Globus pallidus (tissue), 1 donor: ENCODE results near the gene HEATR5B.
"Not testable (repeated sequence)": the region's sequence is repeated elsewhere in the genome, so short reads cannot be mapped to it uniquely, and the experiment has no call there.

ENCODE experiments used
- DNase-seq: peaks from one replicate; pipeline ENCODE4 v3.0.0-alpha.2; 2015; ENCODE audit warnings: low spot score

HEATR5B gene

DNA sequence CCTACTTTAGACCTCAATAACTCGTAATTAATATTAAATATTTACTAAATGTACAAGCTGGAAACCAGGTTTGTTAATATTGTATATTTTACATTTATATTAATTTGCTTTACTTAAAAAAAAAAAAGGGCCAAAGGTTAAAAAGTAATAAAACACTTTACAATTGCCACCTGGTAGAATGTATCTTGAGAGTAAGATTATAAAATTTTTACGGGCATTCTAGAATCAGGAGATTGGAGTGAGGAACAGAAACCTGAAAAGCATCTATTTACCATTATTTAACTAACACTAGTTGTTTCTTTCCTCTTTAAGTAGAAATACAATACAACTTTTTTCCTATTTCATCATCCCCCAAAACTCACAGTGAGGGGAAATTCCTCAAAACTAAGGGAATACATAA lies 102.3 kb downstream of the HEATR5B start:
- DNase-seq: no peak

DNA sequence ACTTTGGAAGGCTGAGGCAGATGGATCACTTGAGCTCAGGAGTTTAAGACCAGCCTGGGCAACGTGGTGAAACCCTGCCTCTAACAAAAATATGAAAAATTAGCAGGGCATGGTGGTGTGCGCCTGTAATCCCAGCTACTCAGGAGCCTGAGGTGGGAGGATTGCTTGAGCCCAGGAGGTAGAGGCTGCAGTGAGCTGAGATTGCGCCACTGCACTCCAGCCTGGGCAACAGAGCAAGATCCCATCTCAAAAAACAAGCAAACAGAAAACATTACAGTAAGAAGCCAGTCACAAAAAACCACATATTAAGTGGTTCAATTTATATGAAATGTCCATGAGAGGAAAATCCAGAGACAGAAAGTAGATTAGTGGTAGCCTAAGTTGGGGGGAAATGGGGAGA lies 105.2 kb downstream of the HEATR5B start:
- not testable (repeated sequence) for DNase-seq

DNA sequence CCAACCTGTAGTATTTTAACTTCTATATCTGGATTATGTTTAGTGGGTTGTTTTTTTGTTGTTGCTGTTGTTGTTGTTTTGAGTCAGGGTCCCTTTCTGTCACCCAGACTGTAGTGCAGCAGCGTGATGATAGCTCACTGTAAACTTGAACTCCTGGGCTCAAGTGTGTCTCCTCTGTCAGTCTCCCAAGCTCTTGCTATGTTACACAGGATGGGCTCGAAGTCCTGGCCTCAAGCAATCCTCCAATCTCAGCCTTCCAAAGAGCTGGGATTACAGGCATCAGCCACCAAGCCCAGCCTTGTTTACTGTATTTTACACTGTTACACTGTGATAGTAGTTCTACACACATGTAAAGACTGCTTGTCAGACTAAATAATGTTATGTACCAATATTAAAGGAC lies 108.1 kb downstream of the HEATR5B start:
- no peak for DNase-seq

DNA sequence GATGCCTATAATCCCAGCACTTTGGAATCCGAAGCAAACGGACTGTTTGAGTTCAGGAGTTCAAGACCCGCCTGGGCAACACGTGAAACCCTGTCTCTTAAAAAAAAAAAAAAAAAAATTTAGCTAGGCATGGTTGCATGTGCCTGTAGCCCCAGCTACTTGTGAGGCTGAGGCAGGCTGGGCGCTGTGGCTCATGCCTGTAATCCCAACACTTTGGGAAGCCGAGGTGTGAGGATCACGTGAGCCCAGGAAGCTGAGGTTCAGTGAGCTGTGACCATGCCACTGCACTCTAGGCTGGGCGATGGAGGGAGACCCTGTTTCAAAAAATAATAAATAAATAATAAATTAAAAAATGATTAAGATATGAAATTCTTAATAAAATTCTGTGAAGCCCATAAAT lies 108.9 kb downstream of the HEATR5B start:
- no peak for DNase-seq

DNA sequence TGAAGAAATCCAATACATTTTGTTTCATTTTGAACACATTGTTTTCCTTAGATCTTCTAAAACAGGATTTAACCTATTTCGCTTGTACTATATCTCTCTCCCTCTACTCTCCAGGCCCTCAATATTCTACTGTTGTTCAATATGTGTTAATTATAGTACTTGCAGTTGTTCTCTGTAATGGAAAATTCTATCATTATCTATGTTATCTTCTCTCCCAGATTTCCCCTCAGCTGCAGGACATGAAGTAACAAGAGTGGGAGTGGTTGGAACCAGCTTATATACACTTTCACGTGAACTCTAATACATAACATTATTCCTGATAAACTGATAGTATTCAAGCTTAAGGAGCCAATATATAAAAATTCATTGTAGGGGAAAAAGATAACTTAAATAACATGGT lies 110.9 kb downstream of the HEATR5B start:
- DNase-seq: no peak

DNA sequence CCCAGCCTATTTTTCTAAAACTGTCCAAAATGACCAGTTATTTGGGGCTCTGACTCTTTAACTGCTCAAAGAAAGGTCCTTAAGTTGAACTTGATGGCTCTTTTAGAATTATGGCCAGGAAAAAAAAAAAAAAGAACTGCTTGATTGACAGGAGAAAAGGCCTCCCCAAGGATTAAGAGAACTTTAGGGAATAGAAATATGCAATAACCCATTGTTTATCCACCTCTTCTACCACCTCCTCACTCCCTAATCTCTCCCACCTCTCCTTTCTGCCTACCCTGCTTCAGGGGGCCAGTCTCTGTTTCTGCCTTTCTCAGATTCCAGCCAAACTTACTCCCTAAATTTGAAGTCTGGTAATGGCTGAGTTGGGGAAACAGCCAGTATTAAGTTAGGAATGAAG lies 112.2 kb downstream of the HEATR5B start:
- DNase-seq: no peak

DNA sequence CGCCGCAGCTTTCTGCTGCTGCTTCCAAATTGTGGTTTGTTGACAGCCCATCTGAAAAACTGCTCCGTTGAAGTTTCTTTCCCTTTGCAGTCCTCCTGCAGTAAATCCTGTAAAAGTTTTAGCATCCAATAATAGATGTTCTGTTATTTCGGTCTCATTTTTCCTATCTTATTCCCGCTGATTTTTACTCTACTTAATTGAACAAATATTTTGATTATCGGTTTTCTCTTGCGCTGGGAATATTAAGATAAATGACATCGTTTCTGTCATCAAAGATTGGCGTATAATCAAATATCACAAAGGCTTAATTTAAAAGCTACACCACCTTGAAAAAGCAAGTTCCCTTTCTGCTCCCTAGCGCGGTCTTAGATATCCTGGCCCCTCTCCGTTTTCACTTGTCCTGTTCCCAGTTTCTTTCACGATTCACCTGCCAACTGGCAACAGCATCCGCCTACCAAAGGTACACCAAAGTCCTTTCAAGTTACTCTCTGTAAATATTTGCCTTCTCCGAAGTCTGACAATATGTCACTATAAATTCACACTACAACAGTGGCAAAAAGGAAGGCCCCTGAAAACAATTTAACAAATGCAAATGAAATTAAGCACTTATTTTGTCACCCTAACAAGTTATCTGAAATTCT lies 116.8 kb downstream of the HEATR5B start:
- peak; percentile 24 for DNase-seq

DNA sequence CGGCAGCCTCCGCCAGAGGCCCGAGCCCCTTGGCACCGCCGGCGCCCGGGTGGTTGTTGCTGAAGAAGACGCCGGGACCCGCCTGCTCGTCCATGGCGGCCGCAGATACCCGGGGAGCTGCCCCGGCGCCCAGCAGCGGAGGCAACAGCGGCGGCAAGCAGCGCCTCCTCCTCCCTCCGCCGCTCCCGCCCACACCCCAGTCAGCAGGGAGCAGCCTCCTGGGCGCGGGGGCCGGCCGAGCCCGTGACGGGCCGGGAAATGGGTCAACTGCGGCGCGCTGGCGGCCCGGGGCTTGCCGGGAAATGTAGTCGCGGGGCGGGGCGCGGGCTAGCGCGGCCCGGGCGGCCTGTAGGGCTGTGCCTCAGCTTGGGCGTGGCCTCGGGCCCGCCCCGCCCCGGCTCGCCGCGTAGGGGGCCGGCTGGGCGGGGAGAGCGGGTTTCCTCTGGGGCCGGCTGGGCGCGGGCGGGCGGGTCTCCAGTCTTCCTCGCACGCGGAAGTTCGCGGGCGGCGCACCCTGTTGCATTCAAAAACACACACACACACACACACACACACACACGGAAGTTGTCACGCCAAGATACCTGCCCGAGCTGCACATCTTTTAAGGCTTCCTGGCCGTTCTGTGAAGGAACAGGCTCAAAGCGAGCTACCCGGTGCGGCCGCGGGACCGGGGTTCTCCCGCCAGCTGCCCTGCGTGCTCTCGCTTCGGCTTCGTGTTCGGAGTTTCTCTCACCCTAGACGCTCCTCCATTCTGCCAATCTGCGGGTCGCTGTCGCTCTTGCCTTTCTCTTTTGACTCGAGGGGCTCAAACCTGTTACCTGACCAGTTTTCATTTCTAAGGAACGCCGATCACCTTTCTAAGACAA lies 117.6 kb downstream of the HEATR5B start, which contains the start of gene STRN:
TSS of gene STRN (minus strand) at position 167 of the 866 bp plus-strand sequence. CDS start at position 94, 73 bp downstream.
- peak; percentile 97 for DNase-seq

DNA sequence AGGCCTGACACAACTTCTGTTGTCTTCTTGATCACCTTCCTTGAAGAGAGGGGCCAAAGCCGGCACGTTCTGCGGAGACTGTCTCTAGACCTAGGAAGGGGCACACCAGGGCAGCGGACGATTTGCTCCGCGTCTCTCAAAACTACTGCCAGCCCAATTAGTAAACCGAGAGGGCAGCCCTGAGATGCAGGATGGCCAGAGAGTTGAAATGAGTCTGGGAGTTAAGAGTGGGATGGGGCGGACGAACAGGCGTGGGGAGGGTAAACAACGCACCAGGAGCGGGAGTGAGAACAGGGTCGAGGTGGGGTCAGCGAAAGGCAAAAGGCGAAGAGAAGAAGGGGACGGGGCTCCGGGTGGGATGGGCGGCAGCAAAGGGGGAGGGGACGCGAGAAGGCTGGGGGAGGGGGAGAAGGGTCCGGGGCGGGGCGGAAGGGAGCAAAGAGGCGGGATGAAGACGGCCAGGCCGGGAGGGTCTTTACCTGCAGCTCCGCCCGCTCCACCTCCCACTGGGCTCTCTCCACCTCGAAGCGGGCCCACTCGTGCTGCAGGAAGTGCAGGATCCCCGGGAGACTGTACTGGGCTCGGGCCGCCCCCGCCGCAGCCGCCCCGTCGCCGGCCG lies 118.3 kb downstream of the HEATR5B start:
- peak; percentile 26 for DNase-seq

DNA sequence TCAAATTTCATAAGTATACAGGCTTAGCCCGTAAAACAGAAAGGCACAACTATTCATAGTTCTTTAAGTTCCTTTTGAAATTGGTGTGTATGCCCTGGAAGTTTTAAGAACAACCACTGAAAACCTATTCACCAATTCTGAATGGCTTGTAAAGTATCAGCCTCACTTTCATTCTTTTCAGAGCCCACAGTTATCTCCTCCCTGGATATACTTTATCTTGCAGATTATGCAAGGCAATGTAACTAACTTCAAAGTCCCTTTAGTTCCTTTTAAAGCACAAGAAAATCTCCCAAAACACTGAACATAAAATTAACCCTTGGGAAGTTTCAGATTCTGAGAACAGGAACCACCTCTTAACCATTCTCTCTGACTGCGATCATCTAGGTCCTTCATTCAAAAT lies 119.0 kb downstream of the HEATR5B start:
- no peak for DNase-seq

DNA sequence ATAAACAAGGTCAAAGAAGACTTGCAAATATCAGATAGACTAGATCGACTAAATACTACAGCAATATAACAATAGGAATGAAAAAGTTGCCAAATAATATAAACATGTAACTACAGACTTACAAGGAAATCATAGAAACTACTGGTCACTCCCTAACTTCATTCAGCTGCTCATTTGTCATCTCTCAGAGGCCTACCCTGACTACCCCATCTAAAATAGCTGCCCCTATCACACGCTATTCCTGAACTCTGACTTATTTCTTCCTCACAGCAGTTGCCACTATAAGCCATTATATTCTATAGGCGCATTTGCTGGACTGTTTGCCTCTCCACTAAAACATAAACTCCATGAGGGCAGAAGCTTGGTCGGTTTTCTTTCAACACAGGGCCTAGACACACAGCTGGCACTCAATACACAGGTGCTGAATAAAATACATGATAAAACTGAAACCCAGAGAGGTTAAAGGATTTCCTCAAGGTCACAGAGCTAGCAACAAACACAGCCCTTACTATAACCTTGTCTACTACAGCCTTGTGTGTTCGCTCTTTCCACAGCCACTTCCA lies 119.6 kb downstream of the HEATR5B start:
- DNase-seq: no peak

DNA sequence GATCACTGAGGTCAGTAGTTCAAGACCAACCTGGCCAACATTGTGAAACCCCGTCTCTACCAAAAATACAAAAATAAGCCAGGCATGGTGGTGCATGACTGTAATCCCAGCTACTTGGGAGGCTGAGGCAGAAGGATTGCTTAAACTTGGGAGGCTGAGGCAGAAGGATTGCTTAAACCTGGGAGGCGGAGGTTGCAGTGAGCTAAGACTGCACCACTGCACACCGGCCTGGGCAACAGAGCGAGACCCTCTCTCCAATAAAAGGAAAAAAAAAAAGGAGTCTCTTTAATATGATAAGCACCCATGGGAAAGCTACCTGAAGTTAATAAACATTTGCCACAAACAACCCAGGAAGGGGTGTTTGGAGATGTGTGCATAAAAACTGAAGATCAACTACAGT lies 120.4 kb downstream of the HEATR5B start:
- no peak for DNase-seq

DNA sequence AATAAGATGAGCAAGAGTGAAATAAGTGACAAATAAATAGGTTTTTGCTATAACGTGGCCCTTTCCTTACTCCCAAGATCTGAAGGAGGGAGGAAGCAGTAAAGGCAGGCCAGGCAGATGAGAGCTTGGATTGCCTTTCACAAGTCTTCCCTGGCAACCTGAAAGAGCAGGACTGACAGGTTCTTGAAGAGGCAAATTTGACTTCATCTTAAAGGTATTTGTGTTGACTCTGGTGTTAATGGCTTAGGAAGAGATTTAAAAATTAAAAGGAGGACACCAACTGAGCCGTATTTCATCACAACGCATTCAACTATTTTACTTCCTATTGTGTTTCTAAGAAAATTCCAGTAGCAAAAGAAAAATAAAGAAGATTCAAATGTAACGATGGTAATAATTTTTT lies 121.1 kb downstream of the HEATR5B start:
- no peak for DNase-seq

DNA sequence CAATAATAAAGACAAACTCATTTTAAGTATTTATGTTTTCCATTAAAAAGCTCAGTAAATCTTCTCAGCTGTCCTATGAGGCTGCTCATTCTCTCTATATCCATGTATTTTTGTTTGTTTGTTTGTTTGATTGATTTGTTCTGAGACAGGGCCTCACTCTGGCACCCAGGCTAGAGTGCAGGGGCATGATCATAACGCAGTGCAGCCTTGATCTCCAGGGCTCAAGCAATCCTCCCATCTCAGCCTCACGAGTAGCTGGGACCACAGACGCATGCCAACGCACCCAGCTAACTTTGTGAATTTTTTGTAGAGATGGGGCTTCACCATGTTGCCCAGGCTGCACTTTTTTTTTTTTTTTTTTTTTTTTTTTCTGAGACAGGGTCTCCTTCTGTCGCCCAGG lies 123.4 kb downstream of the HEATR5B start:
- DNase-seq: no peak

DNA sequence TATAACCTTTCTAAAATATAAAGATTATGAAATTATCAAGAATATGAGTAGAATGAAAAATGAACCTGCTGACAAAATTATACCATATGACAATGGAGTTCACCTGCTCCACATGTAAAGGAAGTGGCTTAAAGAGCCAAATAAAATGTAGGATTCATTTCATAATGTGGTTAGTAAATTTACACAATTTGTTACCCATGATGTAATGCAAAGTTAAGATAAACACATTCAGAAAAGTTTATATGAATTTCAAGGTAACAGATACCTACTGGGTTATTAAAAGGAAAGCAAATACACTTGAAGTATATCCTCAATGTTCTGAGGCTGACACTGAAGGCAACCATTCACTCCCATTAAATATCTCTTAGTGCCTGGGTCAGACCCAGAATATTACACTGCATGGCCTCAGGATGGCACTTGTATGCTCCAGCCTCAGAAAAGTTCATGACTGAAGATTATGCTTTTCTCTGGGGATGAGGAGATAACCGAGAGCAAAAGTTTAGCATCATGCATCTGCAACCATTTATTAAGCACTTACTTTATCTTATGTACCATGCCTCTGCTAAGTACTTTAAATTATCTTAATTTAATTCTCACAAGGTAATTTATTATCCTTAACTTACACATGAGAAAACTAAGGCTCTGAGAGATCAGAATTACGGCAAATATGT lies 124.0 kb downstream of the HEATR5B start:
- no peak for DNase-seq

DNA sequence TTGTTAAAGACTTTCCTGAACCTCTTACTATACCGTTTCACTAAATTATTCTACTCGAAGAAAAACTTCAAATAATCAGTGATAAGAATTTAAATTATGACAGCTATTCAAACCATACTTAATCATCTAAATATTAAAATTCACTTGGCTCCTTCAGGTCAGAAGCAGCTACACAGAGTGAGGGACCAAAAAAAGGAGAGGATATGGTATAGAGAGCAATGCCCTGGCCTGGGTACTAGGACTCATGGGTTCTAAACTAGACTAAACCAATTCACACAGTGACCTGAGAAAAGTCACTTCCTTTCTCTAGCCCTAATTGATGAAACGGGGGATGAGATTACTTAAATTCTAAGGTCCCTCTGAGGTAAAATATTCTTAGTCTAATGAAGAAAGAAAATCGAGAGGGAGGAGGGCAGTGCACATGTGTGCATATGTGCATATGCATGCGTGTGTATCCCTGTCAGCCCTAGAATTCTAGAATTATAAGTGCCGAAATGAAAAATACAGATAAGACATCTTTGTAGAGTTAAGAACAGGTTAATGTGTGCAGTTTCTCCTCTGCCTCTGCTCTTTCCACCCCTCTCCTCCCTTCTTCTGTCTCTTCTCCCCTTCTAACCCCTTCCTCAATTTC lies 129.1 kb downstream of the HEATR5B start:
- no peak for DNase-seq

DNA sequence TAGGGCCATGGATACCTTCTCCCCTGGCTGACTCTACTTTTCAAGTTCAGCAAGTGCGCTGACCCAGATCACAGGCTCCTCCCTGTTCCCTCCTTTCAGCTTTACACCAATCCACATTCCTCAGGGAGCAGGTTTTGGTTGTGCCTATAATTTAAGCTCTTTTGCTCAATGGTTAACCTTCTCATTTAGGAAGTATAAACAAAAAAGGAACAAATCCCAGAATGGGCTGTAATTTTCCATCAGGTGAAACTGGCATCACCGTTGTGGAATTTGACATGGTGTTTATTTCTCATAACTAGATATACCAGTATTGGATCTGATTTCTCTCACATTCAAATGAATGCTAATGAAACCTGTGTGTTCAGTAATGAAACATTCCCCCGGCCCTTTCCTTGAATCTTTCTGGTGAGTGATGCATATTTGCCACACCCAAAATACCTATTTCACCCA lies 131.4 kb downstream of the HEATR5B start:
- no peak for DNase-seq

DNA sequence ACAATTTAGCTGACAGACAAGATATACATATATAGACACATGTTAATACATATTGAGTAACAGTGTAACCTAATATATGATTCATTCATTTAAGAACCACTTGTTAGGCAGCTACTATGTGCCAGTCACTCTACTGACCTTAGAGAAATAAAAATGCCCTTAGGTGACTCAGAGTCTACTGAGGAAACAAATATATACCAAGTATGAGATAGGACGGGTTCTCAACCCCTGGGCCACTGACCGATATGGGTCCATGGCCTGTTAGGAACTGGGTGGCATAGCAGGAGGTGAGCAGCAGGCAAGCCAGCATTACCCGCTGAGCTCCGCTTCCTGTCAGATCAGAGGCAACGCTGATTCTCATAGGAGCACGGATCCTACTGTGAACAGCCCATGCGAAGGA lies 132.6 kb downstream of the HEATR5B start:
- DNase-seq: no peak

DNA sequence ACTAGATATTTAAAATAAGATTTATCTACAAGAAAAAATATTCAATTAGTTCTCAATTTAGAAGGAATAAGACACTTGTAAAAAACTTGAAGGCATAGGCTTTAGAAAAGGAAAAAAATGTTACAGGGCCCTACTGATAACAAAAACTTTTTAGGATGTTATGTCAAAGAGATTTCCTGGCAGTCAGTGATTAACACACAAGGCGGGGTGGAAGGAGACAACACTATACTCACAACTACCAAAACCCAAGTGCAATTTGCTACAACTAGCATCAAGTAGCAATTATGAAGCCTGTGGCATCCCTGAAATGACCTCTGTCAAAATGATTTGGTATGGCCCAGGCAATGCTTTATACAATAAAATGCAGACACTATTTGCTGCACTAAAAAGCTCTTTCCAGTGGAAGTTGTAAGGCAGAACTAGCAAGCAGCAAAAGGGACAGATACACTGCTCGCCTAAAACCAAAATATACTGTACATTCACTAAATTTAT lies 133.1 kb downstream of the HEATR5B start:
- DNase-seq: no peak

DNA sequence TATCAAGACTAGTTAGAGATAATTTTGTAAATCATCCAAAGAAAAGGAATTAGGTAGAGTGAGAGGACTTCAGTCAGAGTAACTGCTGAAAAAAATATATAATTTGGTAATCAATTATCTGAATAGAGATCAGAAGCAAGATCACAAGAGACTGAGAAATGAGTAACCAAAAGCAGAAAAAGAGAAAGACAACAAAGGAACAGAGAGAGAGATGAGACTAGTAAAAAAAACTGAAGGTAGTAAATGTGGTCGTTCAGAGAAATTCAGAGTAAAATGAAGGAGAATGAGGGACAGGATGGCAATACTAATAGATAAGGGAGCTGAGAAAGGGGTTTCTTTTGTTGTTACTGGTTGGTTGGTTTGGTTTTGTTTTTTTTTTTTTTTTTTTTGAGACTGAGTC lies 134.3 kb downstream of the HEATR5B start:
- DNase-seq: no peak

DNA sequence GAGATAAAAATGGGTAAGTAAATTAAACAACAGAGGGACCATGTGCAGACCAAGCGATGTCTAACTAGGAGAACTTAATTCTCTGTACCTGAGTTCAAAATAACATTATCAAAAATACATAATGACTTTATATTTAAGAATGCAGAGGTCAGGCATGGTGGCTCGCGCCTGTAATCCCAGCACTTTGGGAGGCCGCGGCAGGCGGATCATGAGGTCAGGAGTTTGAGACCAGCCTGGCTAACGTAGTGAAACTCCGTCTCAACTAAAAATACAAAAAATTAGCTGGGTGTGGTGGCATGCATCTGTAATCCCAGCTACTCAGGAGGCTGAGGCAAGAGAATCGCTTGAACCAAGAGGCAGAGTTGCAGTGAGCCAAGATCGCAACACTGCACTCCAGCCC lies 138.9 kb downstream of the HEATR5B start:
- DNase-seq: not testable (repeated sequence)
